GM18870 (cell line): ENCODE data around the gene NFKBIL1.
"Not testable (repeated sequence)": the region's sequence is repeated elsewhere in the genome, so short reads cannot be mapped to it uniquely, and the experiment has no call there.

Source experiments
- ATAC-seq: cut with Tn5 transposase; IDR thresholded peaks from one replicate; pipeline ENCODE4 v1.9.1; 2021; ENCODE audit warnings: moderate library complexity; ENCODE audit not compliant: unreplicated experiment

The NFKBIL1 gene, protein sequence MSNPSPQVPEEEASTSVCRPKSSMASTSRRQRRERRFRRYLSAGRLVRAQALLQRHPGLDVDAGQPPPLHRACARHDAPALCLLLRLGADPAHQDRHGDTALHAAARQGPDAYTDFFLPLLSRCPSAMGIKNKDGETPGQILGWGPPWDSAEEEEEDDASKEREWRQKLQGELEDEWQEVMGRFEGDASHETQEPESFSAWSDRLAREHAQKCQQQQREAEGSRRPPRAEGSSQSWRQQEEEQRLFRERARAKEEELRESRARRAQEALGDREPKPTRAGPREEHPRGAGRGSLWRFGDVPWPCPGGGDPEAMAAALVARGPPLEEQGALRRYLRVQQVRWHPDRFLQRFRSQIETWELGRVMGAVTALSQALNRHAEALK

DNA sequence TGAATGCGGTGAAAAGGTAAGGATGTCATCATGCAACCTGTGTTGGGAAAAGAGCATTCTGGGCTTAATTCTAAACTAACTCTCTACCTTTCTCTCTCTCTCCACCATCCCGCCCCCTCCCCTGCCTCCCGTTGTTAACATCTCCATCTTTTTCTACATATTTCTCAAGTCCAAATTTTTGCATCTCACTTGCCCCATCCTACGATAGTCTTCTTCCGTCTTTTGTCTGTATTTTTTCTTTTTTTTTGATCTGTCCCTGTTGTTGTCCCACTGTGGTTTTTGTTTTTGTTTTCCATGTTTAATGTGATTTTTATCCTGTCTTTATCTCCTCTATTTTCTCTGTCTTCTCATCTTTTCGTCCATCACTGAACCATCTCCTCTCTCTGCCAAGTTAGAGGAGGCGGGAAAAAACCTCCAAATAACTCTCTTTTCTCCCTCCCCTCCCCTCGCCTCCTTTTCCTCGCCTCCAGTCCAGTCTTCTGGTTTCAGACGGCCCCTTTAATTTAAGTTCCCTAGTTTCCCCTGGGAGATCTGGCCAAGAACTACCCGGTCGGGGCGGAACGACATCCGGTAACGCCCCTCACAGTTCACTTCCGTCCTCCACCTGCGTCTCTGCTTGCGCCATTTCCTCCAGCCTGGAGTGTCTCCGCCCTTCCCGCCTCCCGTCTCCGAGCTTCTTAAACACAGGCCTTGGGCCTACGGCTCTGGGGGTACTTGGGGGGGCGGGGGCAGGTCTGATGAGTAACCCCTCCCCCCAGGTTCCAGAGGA is at the start of gene NFKBIL1:
Gene NFKBIL1 (plus strand): TSS at position 651 of the 769 bp plus-strand sequence. CDS start 87 bp downstream, at position 738.
- no peak for ATAC-seq

DNA sequence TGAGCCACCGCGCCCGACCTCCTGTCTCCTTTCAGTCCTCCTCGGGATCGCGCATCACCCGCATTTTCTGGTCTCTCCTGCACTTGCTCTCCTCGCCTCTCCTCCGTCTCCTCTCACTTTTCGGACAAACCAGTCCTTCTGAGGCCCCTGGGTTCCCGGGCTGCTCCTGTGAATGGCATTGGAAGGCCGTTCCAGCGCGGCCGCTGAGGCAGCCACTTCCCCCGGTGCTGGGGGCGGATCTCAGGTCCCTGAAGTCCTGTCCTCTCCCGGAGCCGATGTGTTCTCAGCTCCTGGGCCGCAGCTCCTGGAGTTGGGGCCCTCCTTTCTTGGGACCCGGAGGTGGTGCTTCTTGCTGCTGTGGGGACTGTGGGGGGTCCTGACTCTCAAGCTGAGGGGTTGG is 48.7 kb upstream of the NFKBIL1 start:
- no peak for ATAC-seq

DNA sequence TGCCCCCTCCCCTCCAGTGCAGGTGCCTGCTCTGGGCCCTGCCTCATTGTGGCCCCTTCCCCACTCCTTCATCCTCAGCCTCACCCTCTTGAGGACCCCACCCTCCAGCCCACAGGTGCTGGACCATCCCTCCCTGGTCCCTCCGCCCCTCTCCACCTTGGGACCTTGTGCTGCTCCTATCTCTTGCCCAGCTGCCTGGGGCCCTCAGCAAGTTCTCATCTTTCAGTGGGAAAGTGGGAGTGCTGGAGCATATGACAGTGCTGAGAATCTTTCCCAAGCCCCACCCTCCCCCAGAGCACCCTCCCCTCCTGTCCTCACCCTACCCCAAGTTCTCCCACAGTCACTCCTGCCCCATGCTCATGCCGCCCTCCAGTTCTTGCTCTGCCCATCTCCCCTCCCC is 47.8 kb upstream of the NFKBIL1 start:
- not testable (repeated sequence) for ATAC-seq

DNA sequence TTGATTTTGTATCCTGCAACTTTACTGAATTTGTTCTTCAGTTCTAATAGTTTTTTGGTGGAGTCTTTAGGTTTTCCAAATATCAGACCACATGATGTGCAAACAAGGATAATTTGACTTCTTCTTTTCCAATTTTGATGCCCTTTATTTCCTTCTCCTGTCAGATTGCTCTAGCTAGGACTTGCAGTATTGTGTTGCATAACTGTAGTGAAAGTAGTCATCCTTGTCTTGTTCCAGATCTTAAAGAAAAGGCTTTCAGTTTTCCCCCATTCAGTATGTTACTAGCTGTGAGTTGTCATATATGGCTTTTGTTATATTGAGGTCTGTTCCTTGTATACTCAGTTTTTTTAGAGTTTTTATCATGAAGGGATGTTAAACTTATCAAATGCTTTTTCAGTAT is 44.8 kb upstream of the NFKBIL1 start:
- no peak for ATAC-seq

DNA sequence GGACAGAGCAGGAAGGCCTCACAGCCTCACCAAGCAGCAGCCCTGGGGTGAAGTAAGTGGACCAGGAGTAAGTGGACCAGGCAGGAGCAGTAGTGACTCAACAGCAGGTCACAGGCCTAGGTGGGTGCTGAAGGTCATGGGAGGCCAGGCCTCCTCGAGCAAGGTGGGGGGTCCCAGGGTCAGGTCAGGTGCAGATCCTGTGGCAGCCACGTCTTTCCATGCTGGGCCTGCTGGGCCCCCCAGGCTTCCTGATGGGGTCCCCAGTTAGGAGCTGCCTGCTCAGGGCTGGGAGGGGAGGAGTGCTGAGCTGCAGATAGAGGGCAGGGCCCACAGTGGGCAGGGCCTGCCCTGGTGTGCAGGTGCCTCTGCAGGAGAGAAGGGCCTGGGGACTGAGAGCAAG is 38.4 kb upstream of the NFKBIL1 start:
- ATAC-seq, result not testable (repeated sequence)

DNA sequence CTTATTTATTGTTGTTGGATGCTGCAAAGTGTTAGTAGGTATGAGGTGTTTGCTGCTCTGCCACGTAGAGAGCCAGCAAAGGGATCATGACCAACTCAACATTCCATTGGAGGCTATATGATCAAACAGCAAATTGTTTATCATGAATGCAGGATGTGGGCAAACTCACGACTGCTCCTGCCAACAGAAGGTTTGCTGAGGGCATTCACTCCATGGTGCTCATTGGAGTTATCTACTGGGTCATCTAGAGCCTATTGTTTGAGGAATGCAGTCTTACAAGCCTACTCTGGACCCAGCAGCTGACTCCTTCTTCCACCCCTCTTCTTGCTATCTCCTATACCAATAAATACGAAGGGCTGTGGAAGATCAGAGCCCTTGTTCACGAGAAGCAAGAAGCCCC is 37.4 kb upstream of the NFKBIL1 start:
- no peak for ATAC-seq

DNA sequence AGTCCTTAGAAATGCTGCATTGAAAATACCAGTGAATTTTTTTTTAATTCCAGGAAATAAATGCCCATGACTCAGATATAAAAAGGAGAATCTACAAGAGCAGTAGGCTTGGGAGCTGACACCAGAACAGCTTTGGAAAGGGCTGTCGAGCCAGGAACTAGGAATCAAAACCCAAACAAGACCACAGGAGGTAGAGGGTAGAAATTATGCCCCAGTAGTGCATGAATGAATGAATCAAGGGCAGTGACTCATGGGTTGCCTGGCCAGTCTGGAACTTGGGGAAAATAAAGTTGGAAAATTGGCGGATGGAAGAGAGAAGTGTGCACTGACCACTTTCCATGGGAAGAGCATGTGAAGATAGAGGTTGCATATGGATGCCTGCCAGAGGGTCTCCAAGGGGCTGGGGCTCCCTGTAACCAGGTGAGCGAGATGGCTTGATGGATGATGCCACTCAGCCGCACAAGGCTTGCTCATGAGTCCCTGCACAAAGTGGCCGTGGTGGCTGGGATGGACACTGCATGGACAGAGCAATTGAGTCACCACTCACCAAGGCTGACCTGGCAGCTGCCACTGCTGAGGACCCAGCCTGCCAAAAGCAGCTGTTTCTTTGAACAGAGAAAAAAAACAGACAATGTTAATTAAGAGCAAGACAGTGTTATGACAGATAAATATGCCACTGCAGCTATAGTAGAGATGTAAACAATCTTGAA is 33.8 kb upstream of the NFKBIL1 start:
- no peak for ATAC-seq

DNA sequence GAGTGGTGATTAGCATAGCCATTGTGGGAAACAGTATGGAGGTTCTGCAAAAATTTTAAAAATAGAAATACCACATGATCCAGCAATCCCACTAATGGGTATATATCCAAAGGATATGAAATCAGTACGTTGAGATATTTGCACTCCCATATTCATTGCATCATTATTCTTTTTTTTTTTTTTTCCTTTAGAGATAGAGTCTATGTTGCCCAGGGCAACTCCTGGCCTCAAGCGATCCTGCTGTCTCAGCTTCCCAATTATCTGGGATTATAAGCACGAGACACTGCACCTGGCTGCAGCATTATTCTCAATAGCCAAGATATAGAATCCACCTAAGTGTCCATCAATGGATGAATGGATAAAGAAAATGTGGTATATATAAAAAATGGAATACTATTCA is 25.6 kb upstream of the NFKBIL1 start:
- ATAC-seq, result no peak

DNA sequence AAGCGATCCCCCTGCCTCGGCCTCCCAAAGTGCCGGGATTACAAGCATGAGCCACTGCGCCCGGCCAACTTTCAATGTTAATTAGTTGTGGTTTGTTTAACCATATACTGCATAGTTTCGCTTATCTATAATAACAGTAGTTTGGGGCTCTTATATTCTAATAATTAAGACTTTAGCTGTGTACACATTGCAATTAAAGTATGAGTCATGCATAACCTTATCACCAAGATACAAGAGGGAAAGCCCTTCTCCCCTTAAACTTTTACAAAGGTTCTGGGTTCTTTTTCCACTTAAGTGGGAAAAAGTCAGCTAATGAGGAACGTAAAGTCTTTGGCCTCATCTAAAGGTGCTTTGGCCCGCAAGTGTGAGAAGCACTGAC is 21.9 kb upstream of the NFKBIL1 start:
- ATAC-seq, result no peak

DNA sequence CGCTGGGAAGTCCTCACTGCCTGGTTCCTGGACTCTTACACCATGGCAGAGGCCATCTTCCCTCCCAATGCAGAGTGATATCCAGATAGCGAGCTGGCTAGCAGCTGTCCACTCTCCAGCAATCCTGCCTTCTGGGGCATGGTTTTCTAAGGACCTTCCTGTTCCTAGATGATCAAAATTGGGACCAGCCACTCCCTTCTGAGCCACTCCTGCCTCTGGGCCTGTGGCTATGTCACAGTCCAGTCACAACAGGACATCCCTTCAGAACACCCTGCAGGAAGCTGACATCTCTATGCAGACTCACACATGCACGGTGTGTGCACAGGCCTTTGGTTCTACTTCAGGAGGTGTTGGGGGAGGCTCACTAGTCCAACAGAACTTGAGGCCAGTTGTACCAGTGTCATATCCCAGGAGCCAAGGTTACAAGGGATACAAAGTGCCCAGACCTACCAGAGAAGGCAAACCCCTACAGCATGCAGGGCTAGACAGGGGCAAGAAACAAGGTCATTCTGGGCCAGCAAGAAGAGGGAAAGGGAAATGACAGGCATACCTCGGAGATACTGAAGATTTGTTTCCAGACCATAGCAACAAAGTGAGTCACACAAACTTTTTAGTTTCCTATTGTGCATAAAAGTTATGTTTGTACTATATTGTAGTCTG is 21.3 kb upstream of the NFKBIL1 start:
- no peak for ATAC-seq

DNA sequence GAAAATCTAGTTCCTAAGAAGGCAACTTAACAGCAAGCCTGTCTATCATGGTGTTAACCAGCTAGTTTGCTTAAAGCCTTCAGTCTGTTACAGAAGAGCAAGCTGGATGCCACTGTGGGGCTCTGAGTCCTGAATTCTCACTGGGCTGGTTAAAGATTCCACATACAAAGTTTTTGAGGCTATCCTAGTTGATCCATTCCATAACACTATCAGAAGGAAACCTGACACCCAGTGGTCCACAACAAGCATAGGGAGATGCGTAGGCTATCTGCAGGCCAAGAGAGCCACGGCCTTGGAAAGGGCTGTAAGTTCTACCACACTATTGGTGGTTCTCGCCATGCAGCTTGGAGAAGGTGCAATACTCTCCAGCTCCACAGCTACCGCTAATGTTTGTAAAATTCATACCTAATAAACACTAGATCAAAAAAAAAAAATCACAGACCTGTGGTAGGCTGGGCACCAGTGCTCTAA is 19.1 kb upstream of the NFKBIL1 start:
- ATAC-seq, result no peak

DNA sequence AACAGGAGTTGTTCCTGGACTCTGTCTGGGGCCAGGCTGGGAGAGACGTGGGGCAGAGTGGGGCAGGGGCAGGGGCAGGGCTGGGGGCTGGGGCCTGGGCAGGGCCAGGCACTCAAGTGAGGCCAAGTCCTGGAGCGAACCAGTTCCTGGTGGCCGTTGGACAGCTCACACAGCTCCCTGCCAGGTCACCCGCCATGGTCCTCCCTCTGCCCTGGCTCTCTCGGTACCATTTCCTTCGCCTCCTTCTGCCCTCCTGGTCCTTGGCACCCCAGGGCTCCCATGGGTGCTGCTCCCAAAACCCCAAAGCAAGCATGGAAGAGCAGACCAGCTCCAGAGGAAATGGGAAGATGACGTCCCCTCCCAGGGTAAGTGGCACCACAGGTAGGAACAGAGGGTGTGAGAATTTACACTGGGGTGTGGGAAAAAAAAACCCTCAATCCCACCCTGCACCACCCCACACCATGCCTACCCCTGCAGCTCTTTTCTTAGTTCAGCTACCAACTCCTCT is 18.5 kb upstream of the NFKBIL1 start, which contains the start of gene MCCD1:
Gene MCCD1 (plus strand): TSS at position 142 of the 508 bp plus-strand sequence. CDS start 53 bp downstream, at position 195.
- no peak for ATAC-seq

DNA sequence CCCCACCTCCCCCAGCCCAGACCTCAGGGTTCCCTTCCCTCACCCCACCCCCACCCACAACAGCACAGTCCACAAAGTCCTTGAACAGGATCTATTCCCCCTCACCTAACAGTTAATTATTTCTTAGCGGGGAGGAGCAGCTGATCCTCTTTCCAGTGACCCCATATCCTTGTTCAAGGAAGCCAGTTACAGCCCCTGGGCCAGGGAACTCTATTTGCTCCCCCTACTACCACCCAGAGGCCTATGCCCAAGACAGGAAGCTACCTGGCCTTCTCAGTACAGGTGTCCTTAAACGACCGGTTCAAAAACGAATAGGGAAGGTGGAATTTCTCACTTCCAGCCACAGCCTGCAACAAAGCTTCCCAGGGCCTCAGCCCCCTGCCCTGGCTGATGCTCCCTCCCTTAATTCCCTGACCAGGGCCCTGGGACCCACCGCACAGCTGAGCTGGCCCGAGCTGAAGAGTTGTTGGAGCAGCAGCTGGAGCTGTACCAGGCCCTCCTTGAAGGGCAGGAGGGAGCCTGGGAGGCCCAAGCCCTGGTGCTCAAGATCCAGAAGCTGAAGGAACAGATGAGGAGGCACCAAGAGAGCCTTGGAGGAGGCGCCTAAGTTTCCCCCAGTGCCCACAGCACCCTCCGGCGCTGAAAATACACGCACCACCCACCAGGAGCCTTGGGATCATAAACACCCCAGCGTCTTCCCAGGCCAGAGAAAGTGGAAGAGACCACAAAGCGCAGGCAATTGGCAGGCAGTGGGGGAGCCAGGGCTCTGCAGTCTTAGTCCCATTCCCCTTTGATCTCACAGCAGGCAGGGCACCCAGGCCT is 17.9 kb upstream of the NFKBIL1 start:
- ATAC-seq, result no peak

DNA sequence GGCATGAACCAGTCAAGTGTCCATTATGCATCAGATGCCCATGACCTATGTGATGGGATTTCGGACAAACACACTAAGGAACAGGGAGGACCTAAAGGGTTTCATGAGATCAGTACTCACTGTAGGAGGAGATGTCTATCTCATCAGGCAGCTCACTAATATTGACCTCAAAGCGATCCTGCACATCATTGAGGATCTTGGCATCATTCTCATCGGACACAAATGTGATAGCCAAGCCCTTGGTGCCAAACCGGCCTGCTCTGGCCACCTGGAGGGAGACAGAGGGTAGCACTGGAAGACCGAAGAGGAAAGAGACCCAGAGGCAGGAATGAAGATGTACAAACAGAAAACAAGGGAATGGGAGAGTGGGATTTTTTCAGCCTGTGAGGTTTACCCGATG is 16.7 kb upstream of the NFKBIL1 start:
- no peak for ATAC-seq

DNA sequence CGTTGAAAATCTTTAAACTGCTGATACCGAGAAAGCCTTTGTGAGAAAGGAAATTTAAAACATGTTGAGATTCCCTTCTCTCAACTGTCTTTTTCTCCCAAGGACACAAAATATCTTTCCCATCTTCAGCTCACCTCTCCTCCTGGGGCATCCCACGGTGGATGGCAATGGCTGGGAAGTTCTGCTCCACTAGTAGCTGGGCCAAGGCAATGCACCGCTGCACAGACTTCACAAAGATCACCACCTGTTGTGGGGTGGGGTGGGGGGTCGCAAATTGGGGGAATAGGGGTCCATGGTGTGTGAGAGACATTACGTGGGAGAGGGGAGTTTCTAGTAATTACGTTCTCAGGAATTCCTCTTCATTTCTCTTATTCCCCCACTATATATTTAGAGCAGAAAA is 16.2 kb upstream of the NFKBIL1 start:
- ATAC-seq, result no peak

DNA sequence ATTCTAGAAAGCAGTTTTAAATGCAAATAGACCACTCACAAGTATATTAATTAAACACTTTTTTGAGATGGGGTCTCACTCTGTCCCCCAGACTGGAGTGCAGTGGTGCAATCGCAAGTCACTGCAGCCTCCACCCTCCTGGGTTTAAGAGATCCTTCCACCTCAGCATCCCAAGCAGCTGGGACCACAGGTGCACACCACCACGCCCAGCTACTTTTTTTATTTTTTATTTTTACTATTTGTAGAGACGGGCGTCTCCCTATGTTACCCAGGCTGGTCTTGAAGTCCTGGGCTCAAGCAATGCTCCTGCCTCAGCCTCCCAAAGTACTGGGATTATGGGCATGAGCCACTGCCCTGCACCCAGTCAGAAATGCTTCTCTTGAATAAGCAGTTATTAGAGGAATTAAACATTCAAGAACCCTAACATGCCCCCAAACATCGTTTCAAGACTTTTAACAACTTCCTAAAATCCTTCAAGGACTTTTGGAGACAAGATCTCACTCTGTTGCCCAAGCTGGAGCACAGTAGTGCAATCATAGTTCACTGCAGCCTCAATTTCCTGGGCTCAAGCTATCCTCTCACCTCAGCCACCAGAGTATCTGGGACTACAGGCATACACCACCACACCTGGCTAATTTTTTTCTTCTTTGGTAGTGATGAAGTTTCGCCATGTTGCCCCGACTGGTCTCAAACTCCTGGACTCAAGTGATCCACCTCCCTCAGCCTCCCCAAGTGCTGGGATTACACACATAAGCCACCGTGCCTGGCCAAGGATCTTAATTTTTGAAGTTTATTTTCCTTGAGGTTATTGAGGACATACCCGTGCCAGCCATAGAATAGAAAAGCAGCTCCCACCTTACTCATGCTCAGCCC is 15.4 kb upstream of the NFKBIL1 start:
- ATAC-seq, result no peak

DNA sequence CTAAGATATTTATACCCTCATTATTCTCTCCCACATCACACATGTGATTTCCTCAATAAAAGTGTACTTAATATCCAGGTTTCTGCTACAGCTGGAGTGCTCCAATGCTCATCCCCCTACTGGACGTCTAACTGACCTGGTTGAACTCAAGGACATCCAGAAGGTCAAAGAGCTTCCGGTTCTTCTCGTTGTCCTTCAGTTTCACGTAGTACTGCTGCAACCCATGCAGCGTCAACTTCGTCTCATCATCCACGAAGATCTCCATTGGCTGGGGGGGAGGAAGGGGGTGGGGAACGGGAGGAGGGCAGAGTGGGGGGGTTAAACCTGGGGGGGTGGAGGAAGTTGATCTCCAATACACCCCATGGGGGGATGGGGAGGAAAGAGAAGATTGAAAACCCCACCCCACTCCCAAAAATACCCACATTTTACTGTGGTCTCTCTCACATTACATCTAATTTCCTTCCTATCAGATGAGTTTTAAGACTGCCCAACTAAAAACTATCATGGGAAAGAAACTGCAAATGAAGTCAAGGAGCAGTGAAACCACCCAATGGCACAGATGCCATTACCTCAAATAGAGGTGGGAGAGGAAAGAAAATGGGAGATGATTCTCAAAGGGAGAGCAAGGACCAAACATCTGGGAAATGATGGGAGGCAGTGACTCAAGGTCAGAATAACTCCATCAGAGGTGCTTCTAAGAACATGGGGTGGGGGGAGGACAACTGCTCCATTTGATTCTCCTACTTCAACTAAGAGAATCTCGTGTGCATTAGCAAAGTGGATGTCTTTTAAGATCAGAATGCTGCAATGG is 14.6 kb upstream of the NFKBIL1 start:
- no peak for ATAC-seq

DNA sequence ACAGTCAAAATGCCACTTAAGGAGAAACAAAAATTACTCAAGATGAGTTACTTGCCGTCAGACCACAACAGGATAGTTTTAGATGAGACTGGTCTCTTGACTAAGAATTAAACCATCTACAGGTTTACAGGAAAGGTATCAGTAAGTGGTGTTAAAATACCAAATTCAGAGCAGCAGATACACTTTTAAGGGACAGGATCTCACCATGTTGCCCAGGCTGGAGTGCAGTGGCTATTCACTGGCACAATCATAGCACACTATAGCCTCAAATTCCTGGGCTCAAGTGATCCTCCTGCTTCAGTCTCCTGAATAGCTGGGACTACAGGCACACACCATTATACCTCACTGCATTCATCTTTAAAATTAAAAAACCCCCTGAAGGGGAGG is 14.0 kb upstream of the NFKBIL1 start:
- ATAC-seq, result no peak
